ENCODE results near the gene ARID4B.
A peak's percentile ranks its signal among the peaks of the same experiment; 100 is the strongest.
"Not testable (repeated sequence)": the region's sequence is repeated elsewhere in the genome, so short reads cannot be mapped to it uniquely, and the experiment has no call there.

ARID4B gene

DNA sequence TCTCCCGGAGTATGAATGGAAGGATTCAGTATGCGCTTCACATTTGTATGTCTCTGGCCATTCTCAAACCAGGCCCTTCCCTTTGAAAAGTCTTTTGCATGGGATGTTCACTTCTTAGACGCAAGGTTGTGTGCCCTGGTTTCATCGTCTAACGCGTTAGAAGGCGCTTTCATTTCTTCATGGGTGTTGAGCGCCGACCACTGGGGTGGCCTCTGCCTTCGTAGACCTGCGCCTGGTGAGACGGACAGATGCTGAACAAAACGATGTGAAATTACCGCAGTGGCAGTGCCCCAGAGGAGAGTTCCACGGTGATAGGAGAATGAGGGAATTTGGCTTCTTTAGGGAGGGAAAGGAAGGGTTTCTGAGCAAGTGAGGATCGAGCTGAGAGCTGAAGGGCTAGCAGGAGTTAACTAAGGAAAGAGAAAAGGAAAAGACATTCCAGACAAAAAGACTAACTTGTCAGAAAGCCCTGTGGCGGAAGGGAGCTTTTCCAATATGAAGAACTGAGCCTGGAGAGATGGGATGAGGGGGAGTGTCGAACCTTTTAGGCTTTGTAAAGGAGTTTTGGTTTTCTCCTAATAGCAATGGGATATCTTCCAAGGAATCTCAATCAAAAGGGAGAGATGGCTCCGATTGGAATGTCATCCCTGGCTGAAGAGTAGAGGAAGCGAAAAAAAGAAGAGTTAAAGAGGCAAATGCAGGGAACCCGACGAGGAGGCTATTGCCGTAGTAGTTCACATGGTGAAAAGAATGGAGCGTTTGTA lies 1.3 kb upstream of the ARID4B start:
- peak in 1 of 2 donors; percentile 36 for DNase-seq

DNA sequence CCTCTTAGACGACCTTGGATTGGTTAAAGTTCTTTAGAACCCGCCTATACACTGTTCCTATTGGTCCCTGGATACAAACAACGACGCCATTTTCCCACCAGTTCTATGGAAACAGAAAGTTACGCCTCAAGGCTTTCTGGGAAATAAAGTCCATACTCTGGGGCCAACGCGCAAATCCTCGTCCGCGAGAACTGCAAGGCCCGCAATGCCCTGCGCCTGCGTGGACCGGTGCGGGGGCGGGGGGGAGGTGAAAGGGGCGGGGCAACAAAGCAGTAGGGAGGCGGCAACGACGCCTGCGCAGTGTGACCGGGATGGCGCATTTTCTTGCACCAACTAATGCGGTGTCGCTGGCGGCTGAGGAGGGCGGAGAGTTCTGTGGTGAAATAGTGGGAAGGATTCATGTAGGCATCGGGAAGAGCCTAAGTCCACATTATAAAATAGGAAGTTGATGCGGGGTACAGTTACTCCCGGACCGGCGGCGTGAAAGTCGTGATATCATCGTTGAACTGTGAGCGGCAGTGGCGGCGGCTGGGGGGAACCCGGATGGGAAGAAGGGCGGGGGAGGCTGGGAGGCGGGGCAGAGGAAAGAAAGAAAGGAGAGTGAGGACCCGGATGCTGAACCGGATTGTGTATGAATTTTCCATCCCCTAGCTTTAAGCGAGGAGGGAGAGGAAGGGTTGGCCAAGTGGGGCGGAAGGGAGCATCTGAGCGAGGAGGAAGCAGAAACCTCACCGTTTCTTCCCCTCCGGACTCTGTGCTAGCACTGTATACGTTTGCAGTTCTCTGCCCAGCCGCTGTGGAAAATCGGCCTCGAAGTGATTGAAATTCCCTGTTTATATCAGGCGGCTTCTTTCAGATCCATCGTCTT lies 526 bp upstream of the ARID4B start, which contains the start of gene GGPS1:
Gene GGPS1 (plus strand): TSS at position 300 of the 868 bp plus-strand sequence. CDS start 6,695 bp downstream, outside the sequence.
- DNase-seq, result peak; percentile 99 to 100

DNA sequence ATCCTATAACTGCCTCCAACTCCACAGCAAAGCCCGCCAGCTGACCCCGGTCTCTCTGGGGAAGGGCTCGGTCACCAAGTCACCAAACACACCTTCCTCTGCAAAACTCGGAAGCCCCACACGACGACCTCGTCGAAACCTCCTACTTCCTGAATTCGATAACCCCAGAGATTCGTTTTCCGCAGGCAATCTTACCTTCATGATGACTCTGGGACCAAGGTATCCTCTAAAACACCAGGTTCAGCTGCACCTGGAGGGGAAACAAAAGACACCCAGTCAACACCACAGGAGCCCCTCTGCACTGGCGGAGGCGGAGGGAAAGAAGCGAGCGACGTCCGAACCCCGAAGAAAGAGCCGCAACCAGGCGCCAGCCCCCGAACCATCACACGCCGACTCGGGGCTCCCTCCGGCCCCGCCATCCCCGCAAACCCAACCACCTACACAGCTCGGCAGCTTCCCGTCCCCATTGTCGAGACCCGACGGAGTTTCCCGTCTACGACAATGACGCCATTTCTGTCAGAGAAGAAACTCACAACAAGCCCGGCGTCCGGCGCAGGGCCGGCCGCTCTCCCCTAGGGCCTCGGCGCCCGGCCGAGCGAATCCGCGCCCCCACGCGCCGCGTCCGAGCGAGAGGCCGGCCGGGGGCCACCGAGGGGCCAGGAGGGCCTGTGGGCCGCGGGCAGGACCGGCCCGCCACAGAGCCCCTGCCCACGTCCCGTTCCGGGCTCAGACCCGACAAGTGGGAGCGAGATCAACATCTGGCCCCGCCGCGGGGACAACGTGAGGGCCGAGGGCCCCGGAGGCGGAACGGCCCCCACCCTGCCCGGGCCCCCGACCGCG lies 1.0 kb downstream of the ARID4B start:
- DNase-seq, result peak; percentile 48 to 71

DNA sequence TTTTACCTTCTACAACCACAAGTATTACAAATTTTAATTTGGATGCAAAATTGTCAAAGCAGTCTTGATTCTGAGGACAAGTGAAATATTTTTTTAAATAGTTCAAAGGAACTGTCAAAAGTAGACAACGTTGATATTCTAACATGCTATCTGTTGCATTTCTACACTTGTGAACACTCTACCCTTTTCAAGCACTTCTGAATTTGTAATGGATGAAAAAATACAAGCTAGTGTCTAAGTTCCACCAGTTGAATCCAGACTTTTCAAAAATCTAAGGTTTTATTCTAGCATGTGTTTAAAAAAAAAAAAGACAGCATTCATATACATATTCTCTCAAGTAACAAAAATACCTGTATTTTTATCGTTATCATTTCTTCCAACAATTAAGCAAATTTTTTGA lies 2.1 kb downstream of the ARID4B start:
- DNase-seq, result no peak

DNA sequence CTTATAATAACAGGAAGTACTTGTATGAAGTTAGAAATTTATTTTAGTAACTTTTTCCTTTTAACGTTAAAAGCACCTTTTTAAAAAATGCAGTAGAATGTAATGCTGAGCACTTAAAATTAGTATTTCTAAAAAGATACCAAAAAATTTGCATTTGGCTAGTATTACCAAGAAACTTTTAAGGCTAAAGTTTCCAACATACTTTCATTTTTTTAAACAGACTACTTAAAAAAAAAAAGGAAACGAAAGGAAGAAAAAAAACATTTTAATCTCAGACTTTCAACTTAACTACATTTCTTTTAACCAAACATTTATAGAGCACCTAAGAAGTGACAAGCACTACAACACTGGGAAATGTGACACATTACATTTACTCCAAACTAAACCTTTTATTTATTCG lies 2.8 kb downstream of the ARID4B start:
- DNase-seq, result peak in 1 of 2 donors; percentile 9

DNA sequence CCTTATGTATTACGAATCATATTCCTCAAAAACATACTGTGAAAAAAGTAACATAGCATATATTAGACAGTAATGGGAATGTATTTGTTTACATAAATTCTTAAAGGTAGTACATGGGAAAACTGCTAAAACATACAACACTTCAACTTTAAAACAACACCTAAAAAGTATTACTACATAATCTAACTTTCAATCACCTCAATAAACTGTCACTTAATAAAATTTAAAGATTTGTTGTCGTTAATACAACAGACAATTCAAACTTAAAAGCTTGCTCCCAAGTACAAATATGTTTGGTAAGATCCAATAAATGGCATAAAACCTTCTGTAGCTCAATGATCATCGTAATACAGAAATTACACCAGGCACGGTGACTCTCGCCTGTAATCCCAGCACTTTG lies 3.7 kb downstream of the ARID4B start:
- no peak for DNase-seq

DNA sequence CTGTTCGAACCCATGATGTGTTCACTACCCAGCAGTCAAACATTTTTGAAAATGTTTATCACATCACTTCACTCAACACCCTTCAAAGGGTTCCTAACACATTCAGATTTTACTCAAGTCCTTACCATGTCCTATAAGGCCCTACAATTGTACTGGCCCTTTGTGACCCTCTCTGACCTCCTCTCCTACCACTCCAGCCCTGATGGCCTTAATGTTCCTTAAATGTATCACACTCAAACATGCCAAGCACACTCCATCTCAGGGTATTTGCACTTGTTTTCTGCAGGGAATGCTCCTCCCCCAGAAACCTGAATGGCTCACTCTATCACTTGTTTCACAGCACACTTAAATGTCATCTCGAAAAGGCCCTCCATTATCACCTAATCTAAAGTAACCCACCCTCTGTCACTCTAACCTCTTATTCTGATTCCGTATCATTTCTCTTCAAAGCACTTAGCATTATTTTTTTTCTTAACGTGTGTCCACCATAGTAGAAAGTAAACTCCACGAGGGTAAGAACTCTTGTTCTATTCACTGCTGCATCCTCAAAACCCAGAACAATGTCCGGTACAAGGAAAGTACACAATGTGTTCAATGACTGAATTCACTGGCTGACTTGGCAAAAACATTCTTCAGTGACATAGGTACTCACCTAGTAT lies 7.3 kb downstream of the ARID4B start:
- DNase-seq, result no peak

DNA sequence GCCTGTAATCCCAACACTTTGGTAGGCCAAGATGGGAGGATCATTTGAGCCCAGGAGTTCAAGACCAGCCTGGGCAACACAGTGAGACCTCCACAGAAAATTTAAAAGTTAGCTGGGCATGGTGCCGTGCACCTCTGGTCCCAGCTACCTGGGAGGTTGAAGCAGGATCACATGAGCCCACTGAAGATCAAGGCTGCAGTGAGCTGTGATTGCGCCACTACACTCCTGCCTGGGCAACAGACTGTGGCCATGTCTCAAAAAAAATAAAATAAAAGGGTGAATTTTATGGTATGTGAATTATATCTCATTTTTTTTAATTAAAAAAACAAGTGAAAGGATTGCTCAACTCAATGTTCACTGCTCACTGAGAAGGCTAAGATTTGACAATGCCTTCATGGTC lies 8.7 kb downstream of the ARID4B start:
- no peak for DNase-seq

DNA sequence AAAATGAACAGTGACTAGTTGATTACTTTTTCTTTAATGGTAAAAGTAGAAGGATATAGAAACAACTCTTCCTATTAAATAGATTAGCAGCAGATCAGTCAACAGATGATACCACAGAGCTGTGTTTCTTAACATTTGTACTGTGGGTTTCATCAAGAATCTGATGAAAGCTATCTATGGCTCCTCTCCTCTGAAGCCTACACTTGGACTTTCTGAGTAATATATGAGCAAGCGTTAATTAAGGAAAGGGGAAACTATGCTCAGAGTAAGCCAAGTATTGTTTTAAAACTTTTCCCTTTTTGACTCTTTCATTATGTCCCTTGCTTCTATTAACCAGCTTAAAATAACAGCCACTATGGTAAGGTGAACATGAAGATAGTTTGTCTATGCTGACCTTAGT lies 10.8 kb downstream of the ARID4B start:
- peak; percentile 68 to 74 for DNase-seq

DNA sequence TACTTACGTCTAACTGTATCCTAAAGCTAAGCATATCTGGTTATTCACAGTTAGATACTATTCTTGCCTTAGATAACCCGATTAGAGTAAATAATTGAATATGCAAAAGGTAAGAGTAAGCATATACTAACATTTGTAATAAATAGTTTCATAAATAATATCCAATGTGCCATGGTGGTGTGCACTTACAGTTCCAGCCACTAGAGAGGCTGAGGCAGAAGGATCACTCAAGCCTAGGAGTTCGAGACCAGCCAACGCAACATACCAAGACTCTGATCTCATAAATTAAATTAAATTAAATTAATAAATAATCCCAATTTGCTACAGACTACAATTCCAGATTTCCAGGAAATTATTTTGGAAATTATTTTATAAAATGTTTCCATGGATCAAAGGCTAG lies 12.2 kb downstream of the ARID4B start:
- DNase-seq, result no peak

DNA sequence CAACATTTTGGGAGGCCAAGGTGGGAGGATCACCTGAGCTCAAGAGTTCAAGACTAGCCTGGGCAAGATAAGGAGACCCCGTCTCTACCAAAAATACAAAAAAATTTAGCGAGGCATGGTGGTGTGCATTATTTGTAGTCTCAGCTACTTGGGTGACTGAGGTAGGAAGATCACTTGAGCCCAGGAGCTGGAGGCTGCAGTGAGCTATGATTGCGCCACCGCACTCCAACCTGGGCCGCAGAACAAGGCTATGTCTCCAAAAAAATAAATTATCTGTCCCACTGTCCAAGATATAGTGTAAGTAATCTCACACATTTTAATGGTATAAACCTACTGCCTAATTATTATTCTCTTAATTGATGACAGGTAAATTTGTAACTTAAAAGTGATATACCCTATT lies 12.8 kb downstream of the ARID4B start:
- no peak for DNase-seq

DNA sequence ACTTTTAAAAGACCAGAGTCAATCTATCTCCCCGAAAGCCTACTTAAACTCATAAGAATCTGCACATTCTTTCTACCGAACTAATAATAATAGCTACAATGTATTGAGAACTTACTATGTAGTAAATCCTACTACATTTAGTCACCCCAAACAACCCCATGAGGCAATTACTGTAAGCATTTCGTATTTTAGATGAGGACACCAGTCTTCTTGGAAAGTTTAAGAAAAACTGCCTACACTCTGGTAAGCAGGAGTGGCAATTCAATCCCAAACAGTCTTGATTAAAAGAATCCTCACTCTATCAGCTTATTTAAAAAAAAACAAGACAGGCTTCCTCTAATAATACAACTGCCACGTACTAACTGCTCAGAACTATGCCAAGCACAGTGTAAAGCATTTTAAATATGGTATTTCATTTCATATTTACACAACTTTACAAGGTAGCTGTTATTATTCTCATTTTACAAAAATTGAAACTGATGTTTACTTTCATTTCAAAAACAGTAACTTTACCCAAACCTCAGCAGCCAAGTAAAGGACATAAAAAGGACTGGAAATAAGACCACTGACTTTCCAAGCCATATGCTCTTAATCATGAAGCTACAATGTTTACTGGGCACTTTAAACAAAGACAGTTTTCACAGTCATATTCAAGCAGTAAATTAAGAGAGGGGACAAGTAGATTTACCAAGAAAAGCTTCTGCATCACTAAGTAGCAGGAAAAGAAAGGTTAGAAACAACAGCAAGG lies 13.9 kb downstream of the ARID4B start:
- no peak for DNase-seq

DNA sequence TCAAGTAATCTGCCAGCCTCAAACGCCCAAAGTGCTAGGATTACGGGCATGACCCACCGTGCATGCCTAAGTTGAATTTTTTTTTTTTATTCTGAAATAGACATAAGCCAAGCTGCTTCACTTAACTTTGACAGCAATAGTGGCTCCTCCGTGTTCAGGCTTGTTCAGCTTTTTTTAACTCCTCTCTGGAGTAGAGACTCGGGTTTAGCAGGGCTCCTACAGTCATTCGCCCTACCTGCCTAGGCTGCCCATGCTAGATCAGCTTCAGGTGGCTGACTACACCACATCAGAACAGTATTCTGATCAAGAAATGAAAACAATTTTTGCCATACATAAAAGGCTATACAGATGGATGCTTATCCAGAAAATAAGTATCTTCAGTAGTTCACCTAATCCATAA lies 14.7 kb downstream of the ARID4B start:
- DNase-seq, result no peak

DNA sequence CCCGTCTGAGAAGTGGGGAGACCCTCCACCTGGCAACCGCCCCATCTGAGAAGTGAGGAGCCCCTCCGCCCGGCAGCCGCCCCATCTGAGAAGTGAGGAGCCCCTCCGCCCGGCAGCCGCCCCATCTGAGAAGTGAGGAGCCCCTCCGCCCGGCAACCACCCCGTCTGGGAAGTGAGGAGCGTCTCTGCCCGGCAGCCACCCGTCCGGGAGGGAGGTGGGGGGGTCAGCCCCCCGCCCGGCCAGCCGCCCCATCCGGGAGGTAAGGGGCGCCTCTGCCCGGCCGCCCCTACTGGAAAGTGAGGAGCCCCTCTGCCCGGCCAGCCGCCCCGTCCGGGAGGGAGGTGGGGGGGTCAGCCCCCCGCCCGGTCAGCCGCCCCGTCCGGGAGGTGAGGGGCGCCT lies 18.8 kb downstream of the ARID4B start:
- not testable (repeated sequence) for DNase-seq

DNA sequence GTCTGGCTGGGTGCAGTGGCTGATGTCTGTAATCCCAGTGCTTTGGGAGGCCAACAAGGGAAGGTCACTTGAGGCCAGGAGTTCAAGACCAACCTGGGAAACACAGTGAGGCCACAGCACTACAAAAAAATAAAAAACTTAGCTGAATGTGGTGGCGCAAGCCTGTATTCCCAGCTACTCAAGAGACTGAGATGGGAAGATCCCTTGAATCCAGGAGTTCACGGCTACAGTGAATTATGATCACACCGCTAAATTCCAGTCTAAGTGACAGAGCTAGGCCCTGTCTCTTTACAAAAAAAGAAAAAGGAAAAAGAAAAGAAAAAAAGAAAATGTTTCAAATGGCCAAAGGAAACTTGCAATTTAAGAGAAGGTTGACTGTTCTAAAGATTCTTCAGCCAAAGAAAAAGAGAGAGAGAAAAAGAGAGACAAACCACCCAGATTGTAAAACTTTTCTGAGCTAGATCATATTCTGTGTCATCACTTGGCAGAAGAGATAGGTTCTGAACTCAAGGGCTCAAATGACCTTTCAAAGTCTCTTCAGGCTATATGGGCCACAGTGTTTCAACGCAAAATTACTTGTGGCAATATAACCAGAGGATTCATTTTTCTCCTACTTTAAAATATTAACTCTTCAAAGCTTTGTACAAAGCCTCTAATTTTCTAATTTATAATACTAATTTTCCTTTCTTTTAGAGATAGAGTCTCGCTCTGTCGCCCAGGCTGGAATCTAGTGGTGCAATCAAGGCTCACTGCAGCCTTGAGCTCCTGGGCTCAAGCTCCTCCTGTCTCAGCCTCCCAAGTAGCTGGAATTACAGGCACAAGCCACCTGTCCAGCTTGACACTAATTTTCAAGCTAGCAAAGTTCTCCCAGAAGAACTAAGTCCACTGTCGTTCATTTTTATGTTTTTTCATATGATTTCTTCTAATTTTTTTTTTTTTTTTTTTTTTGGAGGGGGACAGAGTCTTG lies 20.5 kb downstream of the ARID4B start:
- DNase-seq, result no peak

DNA sequence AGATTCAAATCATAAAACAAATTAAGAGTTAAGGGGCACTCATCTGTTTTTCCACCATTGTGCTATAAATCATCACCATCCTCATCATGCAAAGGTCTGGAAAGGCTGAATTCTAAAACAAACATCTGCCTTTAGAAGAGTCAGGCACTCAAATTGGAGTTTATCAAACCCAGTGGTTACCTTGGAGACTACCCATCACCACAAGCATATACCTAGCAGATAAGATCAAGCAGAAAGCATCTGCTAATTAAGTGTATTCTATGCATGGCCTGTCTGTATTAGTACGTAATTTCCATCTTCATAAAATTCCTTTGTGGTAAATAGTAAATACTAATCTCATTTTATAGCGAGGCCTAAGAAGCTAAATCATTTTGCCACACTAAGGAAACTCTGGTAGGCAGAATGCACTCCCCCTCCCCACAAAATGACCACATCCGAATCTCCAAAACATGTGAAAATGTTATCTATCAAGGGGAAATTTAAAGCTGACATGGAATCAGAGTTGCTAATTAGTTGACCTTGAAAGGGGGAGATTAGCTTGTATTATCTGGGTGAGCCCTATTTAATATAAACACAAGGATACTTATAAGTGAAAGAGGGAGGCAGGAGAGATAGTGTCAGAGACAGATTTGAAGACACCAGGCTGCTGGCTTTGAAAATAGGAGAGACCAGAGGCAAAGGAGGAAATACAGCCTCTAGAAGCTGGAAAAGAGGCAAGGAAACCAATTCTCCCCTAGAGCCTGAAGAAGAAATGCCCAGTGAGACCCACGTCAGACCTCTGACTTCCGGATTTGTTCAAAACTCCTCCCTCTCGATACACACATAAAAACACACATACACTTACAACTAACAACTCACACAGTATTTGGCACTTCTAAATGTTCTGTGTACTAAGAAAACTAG lies 23.2 kb downstream of the ARID4B start:
- DNase-seq, result peak; percentile 39 to 52

DNA sequence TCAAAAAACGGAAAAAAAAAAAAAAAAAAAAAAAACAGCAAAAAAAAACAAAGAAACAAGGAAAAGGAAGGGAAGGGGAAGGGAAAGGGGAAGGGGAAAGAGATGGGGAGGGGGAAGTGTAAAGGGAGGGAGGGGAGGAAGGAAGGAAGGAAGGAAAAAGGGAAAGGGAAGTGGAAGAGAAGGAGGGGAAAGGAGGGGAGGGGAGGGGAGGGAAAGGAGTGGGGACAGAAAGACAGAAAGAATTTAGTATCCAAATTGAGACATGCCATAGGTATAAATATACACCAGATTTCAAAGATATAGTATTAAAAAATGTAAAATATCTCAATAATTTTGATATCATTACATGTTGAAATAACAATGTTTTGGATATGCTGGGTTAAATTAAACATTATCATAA lies 25.8 kb downstream of the ARID4B start:
- no peak for DNase-seq

DNA sequence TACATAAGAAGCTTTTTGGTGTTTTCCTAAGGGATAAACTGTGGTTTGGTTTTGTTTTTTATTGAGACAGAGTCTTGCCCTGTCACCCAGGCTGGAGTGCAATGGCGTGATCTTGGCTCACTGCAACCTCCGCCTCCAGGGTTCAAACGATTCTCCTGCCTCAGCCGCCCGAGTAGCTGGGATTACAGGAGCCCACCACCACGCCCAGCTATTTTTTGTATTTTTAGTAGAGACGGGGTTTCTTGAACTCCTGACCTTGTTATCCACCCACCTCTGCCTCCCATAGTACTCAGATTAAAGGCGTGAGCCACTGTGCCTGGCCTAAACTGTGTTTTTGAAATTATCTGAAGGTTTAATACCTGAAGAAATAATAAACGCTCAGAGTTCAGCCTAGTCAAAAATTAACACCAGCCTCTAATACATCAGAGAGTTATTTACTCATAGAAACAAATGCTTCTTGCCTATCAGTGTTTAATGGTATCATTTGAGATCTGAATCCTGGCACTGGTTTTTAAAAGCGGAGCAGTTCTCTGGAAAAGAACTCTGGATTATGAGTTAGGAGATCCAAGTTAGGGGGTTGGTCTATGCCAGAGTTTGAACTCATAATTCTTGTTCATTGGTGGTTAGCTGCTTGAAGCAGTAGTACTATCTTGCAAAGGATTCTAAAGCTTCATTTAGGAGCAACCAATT lies 28.7 kb downstream of the ARID4B start:
- DNase-seq, result no peak

DNA sequence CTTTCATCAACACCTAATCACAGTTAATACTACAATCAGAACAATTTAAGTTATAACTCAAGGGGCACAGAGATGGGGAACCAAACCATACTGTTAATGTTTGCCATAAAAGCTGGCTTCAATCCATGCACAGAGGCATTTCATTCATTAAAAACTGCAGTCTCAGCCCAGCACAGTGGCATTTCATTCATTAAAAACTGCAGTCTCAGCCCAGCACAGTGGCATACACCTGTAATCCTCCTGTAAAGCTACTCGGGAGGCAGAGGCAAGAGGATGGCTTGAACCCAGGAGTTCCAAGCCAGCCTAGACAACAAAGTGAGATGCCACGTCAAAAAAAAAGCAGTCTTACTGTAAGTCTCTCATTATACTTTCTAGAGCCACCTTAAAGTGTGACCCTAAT lies 29.2 kb downstream of the ARID4B start:
- no peak for DNase-seq

Measured in inflammatory macrophage (primary cell).